ENCODE data around the gene KAT5.
A peak's percentile ranks its signal among the peaks of the same experiment; 100 is the strongest.

The KAT5 gene

GRCh38 chr11:65711785-65712632, at the start of gene KAT5:
Gene KAT5 (plus strand): TSS chr11:65712252. CDS start chr11:65712268, 16 bp downstream.
- TF ChIP-seq CTCF (IDR thresholded peaks at IDR 0.05; ENCODE audit: low read depth, low read length, missing control alignments) = peak; percentile 97
- DNase-seq (ENCODE audit: extremely low read depth, low read depth) = peak; percentile 92
- peak within 1 kb of the TSS; percentile 58 for H3K4me3 ChIP-seq (replicated peaks; ENCODE audit: low read depth, low read length)

- no peak for TF ChIP-seq CTCF (IDR thresholded peaks at IDR 0.05; ENCODE audit: low read depth, low read length, missing control alignments)
- peak within 1 kb of the TSS; percentile 67 for H3K4me3 ChIP-seq (replicated peaks; ENCODE audit: low read depth, low read length)
- peak; percentile 40 for DNase-seq (ENCODE audit: extremely low read depth, low read depth)
Observed at GRCh38 chr11:65662799-65663638, 49.0 kb upstream of the KAT5 start, which contains the start of gene RELA. Gene RELA (minus strand): TSS chr11:65662916. CDS start chr11:65662832, 84 bp downstream.

GRCh38 chr11:65663639-65664200, 48.3 kb upstream of the KAT5 start:
- H3K4me3 ChIP-seq (replicated peaks; ENCODE audit: low read depth, low read length) = peak overlapping the region; percentile 67
- DNase-seq (ENCODE audit: extremely low read depth, low read depth) = no peak
- no peak for TF ChIP-seq CTCF (IDR thresholded peaks at IDR 0.05; ENCODE audit: low read depth, low read length, missing control alignments)

- H3K4me3 ChIP-seq (replicated peaks; ENCODE audit: low read depth, low read length) = no peak overlapping the region
- TF ChIP-seq CTCF (IDR thresholded peaks at IDR 0.05; ENCODE audit: low read depth, low read length, missing control alignments) = no peak
- DNase-seq (ENCODE audit: extremely low read depth, low read depth) = no peak
Observed at GRCh38 chr11:65672180-65672860, 39.7 kb upstream of the KAT5 start.

GRCh38 chr11:65672982-65673381, 39.1 kb upstream of the KAT5 start:
- no peak overlapping the region for H3K4me3 ChIP-seq (replicated peaks; ENCODE audit: low read depth, low read length)

More at GRCh38 chr11:65672982-65673381, 39.1 kb upstream of the KAT5 start:
- TF ChIP-seq CTCF (IDR thresholded peaks at IDR 0.05; ENCODE audit: low read depth, low read length, missing control alignments) = no peak
- no peak for DNase-seq (ENCODE audit: extremely low read depth, low read depth)

Data from HFF-Myc (cell line).